Activated gamma-delta T cell (primary cell): Measurements from ENCODE around the gene LRIT3.
"Not testable (repeated sequence)": the region's sequence is repeated elsewhere in the genome, so short reads cannot be mapped to it uniquely, and the experiment has no call there.

Experiments used
- DNase-seq: peaks from one replicate; lab custom pipeline; 2025; lab: John Stamatoyannopoulos, UW

The LRIT3 gene

GRCh38 chr4:109848501-109848900 is 594 bp downstream of the LRIT3 start:
- no peak for DNase-seq

GRCh38 chr4:109850601-109851000 is 2.7 kb downstream of the LRIT3 start:
- no peak for DNase-seq

GRCh38 chr4:109859426-109860300 is 11.8 kb downstream of the LRIT3 start:
- DNase-seq = not testable (repeated sequence)

GRCh38 chr4:109861271-109861670 is 13.4 kb downstream of the LRIT3 start:
- no peak for DNase-seq

- DNase-seq = no peak
Observed at GRCh38 chr4:109861916-109862511, 14.1 kb downstream of the LRIT3 start.

DNA sequence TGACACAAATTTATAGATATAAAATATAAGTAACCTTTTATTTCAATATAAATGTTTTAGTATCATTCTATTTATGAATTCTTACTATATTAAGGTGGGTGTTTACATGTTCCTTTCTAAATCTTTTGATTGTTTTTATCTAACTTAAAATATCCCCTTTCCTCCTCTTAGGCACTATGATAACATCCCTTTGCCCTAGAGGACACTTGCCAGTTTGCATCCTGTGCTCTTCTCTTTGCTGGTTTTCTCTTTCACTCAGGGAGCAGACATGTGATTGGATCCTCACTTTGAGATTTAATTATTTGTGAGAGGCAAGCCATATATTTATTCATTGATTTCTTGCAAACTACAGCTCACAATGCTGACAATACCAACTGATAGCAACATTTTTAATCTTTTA is 16.2 kb downstream of the LRIT3 start:
- no peak for DNase-seq

GRCh38 chr4:109870061-109870460 is 22.2 kb downstream of the LRIT3 start:
- no peak for DNase-seq

- DNase-seq = no peak
Observed at GRCh38 chr4:109872065-109872464, 24.2 kb downstream of the LRIT3 start.

DNA sequence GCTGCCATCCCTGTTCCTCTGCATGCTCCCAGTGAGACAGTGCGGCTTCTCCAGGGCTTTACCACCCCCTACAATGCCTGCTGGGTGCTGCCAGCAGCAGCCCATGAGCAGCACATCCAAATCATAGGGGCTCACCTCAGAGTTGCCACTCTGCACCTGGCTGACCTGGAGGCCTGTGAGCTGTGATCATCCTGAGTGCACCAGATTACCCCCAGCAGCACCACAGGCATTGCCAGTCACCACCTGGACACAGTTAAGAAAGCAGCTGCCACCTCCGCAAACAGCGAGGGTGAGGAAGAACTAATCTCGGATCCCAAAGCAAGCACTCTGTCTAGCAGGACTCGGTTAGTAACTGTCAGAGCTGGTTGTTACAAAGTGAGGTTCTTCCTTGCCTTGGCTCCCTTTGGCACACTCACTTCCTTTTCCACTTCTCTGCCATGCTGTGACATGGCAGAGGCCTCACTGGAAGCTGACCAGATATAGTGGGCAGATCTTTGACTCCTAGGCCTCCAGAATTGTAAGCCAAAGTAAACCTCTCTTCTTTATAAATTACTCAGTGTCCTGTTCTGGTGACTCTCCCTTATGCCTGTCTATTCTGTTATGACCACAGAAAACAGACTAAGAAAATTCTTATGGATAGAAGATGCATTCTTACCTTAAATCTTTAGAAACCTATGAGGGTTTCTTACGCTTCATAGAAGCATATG is 25.2 kb downstream of the LRIT3 start:
- DNase-seq = no peak

DNA sequence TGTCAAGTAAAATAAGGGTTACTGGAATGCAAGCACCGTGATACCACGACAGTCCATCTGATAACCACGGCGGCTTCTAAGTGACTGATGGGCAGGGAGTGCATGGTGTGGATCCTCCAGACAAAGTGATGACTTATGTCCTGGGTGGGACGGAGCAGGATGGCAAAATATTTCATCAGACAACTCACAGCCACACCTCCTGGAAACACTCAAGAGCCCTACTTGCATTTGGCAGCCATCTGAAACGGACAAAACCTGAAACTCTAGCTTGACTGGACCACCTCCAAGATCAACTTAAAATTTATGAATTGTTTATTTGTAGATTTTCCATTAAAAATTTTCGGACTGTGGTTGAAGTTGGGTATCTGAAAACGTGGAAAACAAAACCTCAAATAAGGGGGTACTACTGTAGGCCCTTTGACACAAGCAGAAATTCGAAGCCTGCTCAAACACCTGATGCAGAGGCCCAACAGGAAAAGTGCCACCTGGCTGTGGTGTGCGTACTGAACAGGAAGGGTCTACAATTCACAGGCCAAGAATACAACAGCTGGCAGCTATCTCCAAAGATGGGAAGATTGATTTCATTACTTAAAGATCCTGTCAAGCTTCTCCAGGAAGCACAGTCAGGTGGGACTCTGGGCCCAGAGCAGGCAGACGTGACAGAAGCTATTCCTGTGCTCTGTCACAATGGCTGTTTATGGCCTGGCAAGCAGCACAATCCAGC is 26.0 kb downstream of the LRIT3 start:
- DNase-seq = no peak

DNA sequence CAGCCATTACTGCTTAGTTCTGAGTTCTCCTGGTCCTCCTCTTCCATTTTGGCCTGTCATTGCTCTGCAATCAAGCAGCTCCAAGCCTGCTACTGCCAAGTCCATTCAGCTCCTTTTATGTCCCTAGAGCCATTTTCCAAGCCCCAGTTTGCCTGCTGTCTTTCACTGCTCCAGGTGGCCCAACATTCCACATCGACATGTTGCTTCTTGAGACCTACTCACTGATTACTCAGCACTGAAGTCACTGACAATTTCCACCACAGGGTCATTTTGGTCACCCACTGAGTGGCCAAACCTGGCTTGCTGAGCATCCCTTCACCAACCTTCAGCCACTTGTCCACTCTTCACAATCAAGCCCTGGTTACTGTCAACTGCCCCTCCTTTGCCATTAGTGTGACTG is 27.2 kb downstream of the LRIT3 start:
- no peak for DNase-seq

DNA sequence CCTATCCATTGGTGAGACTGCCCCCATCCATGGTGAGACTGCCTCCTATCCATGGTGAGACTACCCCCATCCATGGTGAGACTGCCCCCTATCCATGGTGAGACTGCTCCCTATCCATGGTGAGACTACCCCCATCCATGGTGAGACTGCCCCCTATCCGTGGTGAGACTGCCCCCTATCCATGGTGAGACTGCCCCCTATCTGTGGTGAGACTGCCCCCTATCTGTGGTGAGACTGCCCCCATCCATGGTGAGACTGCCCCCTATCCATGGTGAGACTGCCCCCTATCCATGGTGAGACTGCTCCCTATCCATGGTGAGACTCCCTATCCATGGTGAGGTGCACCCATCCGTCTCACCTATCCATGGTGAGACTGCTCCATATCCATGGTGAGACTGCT is 27.6 kb downstream of the LRIT3 start:
- DNase-seq = not testable (repeated sequence)

DNA sequence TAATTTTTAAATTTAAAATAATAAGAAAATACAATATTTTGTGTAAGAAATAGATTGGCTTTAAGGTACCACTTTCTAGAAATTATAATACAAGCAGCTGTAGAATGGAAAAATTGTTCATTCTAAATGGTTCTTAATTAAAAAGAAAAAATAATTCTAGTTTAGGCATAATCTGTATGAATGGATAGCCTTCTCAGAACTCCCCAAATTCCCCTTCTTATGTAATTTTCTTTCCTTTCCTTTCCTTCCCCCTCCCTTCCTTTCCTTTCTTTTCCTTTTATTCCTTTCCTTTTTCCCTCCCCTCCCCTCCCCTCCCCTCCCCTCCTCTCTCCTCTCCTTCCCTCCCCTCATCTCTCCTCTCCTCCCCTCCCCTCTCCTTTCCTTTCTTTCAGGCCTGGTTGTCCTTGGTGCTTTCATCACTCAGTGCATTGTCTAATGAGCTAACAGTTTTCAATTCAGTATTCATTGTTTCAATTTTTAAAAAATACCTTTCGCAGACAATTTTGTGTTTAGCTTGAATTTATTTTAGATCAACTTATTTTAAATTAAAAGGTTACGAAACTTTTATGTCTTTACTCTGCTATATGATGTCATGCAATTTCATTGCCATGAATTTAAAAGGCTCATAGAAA is 28.8 kb downstream of the LRIT3 start:
- no peak for DNase-seq

DNA sequence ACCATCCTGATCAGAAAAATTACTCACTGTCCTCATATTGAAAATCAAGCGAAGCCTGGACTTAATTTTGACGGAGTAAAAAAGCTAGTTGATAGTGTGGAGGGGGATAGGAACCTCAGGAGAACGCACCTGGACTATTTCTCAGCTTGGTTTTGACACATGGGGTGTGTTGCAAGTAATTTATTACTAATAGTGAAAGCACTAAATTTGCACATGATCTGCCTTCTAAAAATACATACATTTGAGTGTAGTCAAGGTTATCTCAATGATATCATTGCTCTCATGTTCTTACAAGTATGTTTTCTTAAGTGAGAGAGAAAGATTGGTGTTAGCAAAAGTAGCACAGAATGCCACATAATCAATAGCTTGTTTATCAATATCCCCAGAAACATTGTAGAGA is 29.5 kb downstream of the LRIT3 start:
- DNase-seq = no peak

- DNase-seq = no peak
Observed at GRCh38 chr4:109878355-109878754, 30.4 kb downstream of the LRIT3 start.

- no peak for DNase-seq
Observed at GRCh38 chr4:109879081-109879480, 31.2 kb downstream of the LRIT3 start.

- DNase-seq = no peak
Observed at GRCh38 chr4:109879636-109880314, 31.9 kb downstream of the LRIT3 start.

- DNase-seq = no peak
Observed at GRCh38 chr4:109886303-109886702, 38.4 kb downstream of the LRIT3 start.

- DNase-seq = no peak
Observed at GRCh38 chr4:109887071-109887470, 39.2 kb downstream of the LRIT3 start.

DNA sequence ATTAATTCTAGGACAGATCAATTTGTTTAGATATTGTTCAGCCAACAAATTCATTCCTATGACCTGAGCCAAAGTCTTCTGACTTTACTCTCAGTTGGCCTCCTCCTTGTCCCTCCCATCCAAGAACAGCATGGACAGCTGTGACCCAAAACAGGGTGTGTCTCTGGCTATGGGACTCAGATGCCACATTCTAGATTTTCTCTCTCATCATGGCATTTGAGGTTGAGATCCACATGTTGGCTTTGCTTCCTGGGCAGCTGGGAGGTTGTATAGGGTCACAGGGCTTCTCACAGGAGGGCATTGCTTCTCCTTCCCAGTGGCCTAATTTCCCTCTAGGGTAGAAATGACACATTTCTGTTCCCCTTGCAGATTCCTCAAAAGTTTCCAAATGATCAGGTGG is 42.2 kb downstream of the LRIT3 start:
- no peak for DNase-seq

- DNase-seq = no peak
Observed at GRCh38 chr4:109902559-109903251, 54.8 kb downstream of the LRIT3 start.
